Mucosa of descending colon (tissue), 3 donors: ENCODE data around the gene CHRNA3. TPM values are rescaled to one million over a fixed set of nuclear protein-coding genes. Genes with fewer than 3 reads are reported as not detected.

Experiments
- ATAC-seq: fragments of 200-7000 bp; cut with Tn5 transposase; one replicate; pipeline ENCODE4 v1.9.1; 2020; ENCODE audit warnings: mild to moderate bottlenecking, moderate library complexity
- DNase-seq, 3 donors: peaks; one replicate each; pipeline ENCODE4 v3.0.0-alpha.2; 2020
- H3K36me3 ChIP-seq: fragments of 200-600 bp; one replicate; pipeline ENCODE4 v1.8.0; 2021; ENCODE audit warnings: low read depth, mild to moderate bottlenecking
- H3K4me1 ChIP-seq: fragments of 200-600 bp; one replicate; pipeline ENCODE4 v1.8.0; 2021; ENCODE audit warnings: low read depth, mild to moderate bottlenecking
- H3K4me3 ChIP-seq: fragments of 200-600 bp; one replicate; pipeline ENCODE4 v1.8.0; 2021; ENCODE audit warnings: mild to moderate bottlenecking
- H3K9me3 ChIP-seq: fragments of 200-600 bp; one replicate; pipeline ENCODE4 v1.8.0; 2021; ENCODE audit warnings: mild to moderate bottlenecking
- intact Hi-C, 2 donors: fragments of 100-400 bp; cut with DNase I in 1 of 2; cut with micrococcal nuclease in 1 of 2; formaldehyde crosslinking; loops; one replicate each; pipeline versions ENCODE4 v1.11.0 to v1.11.1; 2022; cut with DNase I, micrococcal nuclease
- total RNA-seq, 3 donors: library from RNA; stranded (reverse); fragmentation: NEBNext Ultra II Directional in 2 of 3; extraction: Animal tissue kit (Norgen Biotek cat#: 25700) in 2 of 3; gene quantifications; one replicate each; pipeline versions ENCODE4 v1.2.1 to v1.2.4, GENCODE V29; 2021 to 2023
- TF ChIP-seq, protein P1 (sequence below): fragments of 200-600 bp; IDR thresholded peaks from one replicate; pipeline ENCODE4 v1.8.0; 2022; ENCODE audit warnings: antibody characterized with exemption, mild to moderate bottlenecking
- donor health status: DM: no; HTN: no; CAD: no; lungs with moderate emphysema.
- donor health status: DM: no; HTN: no; CAD: no.
- donor health status: DM: no; HTN: yes; CAD: no.

Gene CHRNA3
- total RNA-seq, 3 donors from 2014 or later: 1.9 to 13.9 (median 4.8) TPM

DNA sequence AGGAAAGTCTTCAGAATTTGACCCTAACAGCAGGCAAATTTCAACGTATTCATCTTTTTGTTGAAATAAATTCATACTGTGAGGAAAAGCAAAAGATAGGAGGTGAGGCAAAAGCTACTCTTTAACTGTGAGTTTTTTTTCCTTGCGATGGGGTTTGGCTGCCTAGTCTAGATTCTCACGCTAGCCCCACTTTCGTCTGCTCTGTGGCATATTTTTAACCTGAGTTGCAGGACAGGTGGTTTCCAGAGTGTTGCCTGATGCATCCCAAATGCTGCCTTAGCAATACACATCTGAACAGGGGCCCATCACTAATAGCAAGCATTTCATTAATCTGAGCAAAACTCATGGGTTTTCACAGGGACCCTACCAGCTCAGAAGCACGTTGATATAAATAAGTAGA, 68.9 kb downstream of the CHRNA3 start:
- Histone ChIP-seq H3K4me1 (no peaks in the 10 kb centered on the region), H3K9me3 (no peaks in the 10 kb centered on the region), H3K36me3 (peaks cover 10% of the 10 kb centered on the region), H3K4me3 (no peak overlapping the region)
- intact Hi-C loops: no loop called here
- ATAC-seq: no peak
- TF ChIP-seq, protein P1, sequence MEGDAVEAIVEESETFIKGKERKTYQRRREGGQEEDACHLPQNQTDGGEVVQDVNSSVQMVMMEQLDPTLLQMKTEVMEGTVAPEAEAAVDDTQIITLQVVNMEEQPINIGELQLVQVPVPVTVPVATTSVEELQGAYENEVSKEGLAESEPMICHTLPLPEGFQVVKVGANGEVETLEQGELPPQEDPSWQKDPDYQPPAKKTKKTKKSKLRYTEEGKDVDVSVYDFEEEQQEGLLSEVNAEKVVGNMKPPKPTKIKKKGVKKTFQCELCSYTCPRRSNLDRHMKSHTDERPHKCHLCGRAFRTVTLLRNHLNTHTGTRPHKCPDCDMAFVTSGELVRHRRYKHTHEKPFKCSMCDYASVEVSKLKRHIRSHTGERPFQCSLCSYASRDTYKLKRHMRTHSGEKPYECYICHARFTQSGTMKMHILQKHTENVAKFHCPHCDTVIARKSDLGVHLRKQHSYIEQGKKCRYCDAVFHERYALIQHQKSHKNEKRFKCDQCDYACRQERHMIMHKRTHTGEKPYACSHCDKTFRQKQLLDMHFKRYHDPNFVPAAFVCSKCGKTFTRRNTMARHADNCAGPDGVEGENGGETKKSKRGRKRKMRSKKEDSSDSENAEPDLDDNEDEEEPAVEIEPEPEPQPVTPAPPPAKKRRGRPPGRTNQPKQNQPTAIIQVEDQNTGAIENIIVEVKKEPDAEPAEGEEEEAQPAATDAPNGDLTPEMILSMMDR: no peak
- DNase-seq: no peak

DNA sequence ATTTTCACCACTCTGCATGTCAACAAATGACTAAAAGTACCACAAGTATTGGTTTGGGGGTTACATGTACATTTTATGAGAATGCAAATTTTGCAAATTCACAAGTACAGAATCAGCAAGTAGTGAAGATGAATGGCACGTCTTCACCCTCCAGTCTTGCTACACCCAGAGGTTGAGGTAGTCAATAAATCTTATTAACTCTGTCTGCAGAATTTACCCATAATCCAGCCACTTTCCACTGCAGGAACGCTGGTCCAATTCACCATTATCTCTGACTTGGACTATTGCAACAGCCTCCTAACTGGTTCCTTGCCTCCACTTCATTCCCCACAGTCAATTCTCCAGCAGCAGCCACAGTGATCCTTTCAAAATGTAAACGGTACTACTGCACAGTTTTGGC, 70.0 kb downstream of the CHRNA3 start:
- intact Hi-C loops: no loop called here
- TF ChIP-seq, protein P1: no peak
- Histone ChIP-seq H3K36me3 (peaks cover 14% of the 10 kb centered on the region), H3K4me3 (no peak overlapping the region), H3K4me1 (no peaks in the 10 kb centered on the region), H3K9me3 (no peaks in the 10 kb centered on the region)
- ATAC-seq (no peak), DNase-seq (no peak)

DNA sequence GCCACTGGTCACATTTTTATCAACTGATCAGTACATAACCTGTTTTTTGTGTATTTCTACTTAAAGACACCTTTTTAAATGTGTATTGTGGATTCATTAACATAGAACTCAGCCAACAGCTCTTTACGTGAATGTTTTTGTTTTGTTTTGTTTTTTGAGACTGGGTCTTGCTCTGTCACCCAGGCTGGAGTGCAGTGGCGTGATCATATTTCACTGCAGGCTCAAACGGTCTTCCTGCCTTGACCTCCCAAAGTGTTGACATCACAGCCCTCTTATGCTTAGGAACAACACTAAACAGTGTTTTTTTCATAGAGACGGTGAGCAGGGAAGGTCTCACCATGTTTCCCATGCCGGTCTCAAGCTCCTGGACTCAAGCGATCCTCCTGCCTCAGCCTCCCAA, 70.6 kb downstream of the CHRNA3 start:
- TF ChIP-seq, protein P1: no peak
- Histone ChIP-seq H3K4me1 (no peaks in the 10 kb centered on the region), H3K4me3 (no peak overlapping the region), H3K36me3 (peaks cover 17% of the 10 kb centered on the region), H3K9me3 (no peaks in the 10 kb centered on the region)
- no peak for DNase-seq
- no peak for ATAC-seq
- intact Hi-C loops: no loop called here

Other genes starting within 250 kb of the CHRNA3 start
- gene IREB2, start 182.8 kb downstream of the CHRNA3 start, total RNA-seq: 10 to 100 TPM; 51.7 to 62.7 (median 62.0) TPM
- gene HYKK, start 113.4 kb downstream of the CHRNA3 start, total RNA-seq: 1 to 10 TPM; 5.7 to 7.8 (median 6.8) TPM
- gene PSMA4, start 80.6 kb downstream of the CHRNA3 start, total RNA-seq: 100 to 1,000 TPM; 108 to 173 (median 133) TPM
- 1 to 10 TPM; 2.5 to 4.0 (median 3.1) TPM for gene CHRNA5, start 55.5 kb downstream of the CHRNA3 start, total RNA-seq
- 1 to 10 TPM in 1 of 3 donors, under 1 TPM in 1, not detected in 1; 0.29 to 2.4 TPM for gene CHRNB4, start 20.2 kb upstream of the CHRNA3 start, total RNA-seq
- gene ADAMTS7, start 190.5 kb upstream of the CHRNA3 start, total RNA-seq: 1 to 10 TPM; 1.3 to 5.7 (median 1.8) TPM